GM21786 (cell line): ENCODE data around the gene C2CD4D.
A peak's percentile ranks its signal among the peaks of the same experiment; 100 is the strongest.

ENCODE experiments used
- ATAC-seq: cut with Tn5 transposase; IDR thresholded peaks from one replicate; pipeline ENCODE4 v1.9.1; 2021; ENCODE audit not compliant: unreplicated experiment

C2CD4D gene

DNA sequence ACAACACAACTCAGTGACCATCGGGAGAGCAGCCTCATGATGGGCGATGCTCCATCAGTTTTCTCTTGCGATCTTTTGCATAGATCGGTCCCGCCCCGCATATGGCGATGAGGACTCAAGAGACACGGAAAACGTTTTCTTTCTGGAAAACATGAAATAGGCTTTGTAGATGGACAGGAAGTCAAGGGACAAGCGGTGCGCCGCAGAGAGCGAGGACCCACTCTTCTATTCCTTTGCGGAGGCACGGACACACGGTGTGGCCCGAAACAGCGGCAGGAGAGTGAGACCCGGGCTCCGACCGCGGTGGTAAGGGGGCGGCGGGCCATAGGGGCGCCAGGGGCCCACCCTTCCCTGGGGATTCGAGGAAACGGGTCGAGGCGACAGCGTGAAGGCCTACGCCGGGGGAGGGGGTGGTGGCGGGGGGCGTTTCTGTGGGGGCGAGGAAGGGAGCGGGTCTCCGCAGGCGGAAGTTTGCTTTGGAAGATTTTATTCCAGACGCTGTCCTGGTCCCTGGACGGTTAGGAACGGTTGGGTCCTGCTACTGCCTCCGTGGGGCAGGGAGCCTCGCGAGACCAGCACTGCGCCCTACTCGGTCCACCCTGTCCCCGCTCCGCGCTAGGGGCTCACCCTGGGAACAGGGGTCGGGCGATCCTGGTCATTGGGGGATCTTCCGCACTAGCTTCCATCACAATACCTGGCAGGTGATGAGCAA lies 48.5 kb downstream of the C2CD4D start:
- ATAC-seq: no peak

DNA sequence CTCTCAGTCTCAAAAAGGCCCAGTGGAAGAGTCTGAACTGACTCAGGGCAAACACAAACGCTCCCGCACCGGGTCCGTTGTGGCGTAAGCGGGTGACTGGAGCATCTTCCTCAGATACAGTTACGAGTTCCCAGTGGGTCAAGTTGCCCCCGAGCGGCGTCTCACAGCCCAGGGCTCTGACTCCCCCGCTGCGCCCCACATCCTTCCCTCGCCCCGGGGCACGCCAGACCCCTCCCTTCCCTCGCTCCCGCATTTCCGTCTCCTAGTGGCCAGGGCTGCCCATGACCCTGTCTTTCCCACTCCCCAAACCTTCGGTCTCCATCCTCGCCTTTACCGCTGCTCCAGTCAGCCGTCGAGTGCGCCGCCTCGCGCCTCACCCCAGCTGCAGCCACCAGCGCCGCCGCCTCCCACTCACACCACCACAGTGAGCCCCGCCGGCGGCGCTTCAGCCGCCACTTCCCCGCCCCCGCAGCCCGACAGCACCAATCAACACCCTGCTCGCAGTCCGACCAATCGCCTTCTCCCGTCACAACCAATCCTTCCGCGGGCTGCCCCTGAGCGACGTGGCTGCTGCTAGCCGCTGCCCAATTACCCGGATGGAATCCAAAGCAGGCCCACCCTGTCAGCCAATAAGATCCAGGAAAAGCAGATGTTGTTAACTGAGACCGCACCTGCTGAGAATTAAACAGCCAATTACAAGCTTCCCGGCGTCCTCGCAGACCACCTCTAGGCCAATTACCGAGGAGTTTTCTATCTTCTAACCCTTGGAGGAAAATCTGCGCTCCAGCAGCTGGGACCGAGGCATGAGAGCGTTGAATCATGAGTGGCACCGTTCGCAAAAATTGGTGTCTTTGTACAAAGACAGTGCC lies 49.3 kb downstream of the C2CD4D start, which contains the start of gene TDRKH:
Gene TDRKH, minus strand, starts transcription at position 430 of the 869 bp plus-strand sequence. CDS start 7,478 bp downstream, outside the sequence.
- peak; percentile 97 for ATAC-seq
